Activated CD4-positive, alpha-beta memory T cell treated with anti-CD3 and anti-CD28 coated beads, Interleukin-2, amount 10 ng/mL, durations not matched to agents 7 days and 5 days (primary cell): ENCODE measurements around the gene PRLH. TPM values are rescaled to one million over a fixed set of nuclear protein-coding genes. Genes with fewer than 3 reads are reported as not detected.
A peak's percentile ranks its signal among the peaks of the same experiment; 100 is the strongest.

ENCODE experiments used
- CTCF ChIA-PET: fragments of 350-600 bp; sonication (Branson Sonifier 250); formaldehyde crosslinking; loops from one replicate; lab custom pipeline; 2021; ENCODE audit warnings: antibody characterized with exemption, inconsistent platforms; lab: Charles Lee
- POLR2A ChIA-PET: fragments of 350-600 bp; sonication (Branson Sonifier 250); formaldehyde crosslinking; loops from one replicate; lab custom pipeline; 2021; ENCODE audit warnings: antibody characterized with exemption; lab: Charles Lee
- DNase-seq: peaks from one replicate; pipeline ENCODE4 v3.0.0-alpha.2; 2020
- H3K27ac Mint-ChIP-seq: one replicate; pipeline ENCODE4 v1.8.0; 2021; ENCODE audit warnings: mild to moderate bottlenecking, mixed read lengths
- H3K27me3 Mint-ChIP-seq: one replicate; pipeline ENCODE4 v1.8.0; 2021; ENCODE audit warnings: mixed read lengths
- H3K36me3 Mint-ChIP-seq: one replicate; pipeline ENCODE4 v1.8.0; 2021; ENCODE audit warnings: low read depth, mixed read lengths
- H3K4me1 Mint-ChIP-seq: one replicate; pipeline ENCODE4 v1.8.0; 2021; ENCODE audit warnings: mixed read lengths
- H3K4me3 Mint-ChIP-seq: one replicate; pipeline ENCODE4 v1.8.0; 2021; ENCODE audit warnings: mild to moderate bottlenecking, mixed read lengths
- H3K9me3 Mint-ChIP-seq: one replicate; pipeline ENCODE4 v1.8.0; 2021; ENCODE audit warnings: mixed read lengths
- total RNA-seq, 2 experiments: library from RNA; stranded (reverse); gene quantifications; one replicate each; pipeline ENCODE4 v1.2.3, GENCODE V29; 2021

The PRLH gene
- total RNA-seq, 2 experiments from 2014 or later = not detected

DNA sequence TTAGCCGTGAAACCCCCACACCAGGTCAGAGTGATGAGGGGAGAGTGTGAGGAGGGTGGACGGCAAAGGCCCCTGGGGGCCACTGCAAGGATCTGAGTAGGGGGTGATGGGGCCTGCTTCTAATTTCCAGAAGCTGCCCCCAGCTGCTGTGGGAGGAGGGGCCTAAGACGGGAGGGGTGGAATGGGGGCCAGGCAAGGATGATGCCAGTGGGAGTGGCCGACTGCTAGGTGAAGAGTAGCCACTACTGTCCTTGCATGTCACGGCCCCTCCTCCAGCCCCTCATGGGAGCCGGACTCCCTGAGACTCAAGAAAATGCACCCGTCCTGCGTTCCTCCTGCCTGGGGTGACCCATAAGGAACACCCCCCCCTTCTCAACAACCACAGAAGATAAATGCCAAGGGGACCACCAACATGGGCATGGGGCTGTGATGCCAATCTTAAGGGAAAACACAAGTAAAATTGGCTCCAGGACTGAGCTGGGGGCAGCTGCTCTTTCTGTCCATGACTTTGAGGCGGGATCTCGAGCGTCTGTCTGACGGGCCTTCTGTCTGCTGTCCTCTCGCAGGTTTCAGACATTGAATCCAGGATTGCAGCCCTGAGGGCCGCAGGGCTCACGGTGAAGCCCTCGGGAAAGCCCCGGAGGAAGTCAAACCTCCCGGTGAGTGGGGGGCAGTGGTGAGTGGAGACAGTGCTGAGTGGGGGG lies 24.2 kb upstream of the PRLH start:
- ChIA-PET CTCF (interaction anchor here (1.3 kb wide), 1 partner anchor 29 kb away, joined by 3 read pairs; no protein-coding TSS in a partner anchor), POLR2A (no interaction called here)
- Mint-ChIP-seq H3K27me3 (no peaks in the 10 kb centered on the region), H3K4me3 (no peak overlapping the region), H3K9me3 (no peaks in the 10 kb centered on the region), H3K36me3 (no peaks in the 10 kb centered on the region), H3K27ac (no peak overlapping the region), H3K4me1 (no peaks in the 10 kb centered on the region)
- DNase-seq = no peak

DNA sequence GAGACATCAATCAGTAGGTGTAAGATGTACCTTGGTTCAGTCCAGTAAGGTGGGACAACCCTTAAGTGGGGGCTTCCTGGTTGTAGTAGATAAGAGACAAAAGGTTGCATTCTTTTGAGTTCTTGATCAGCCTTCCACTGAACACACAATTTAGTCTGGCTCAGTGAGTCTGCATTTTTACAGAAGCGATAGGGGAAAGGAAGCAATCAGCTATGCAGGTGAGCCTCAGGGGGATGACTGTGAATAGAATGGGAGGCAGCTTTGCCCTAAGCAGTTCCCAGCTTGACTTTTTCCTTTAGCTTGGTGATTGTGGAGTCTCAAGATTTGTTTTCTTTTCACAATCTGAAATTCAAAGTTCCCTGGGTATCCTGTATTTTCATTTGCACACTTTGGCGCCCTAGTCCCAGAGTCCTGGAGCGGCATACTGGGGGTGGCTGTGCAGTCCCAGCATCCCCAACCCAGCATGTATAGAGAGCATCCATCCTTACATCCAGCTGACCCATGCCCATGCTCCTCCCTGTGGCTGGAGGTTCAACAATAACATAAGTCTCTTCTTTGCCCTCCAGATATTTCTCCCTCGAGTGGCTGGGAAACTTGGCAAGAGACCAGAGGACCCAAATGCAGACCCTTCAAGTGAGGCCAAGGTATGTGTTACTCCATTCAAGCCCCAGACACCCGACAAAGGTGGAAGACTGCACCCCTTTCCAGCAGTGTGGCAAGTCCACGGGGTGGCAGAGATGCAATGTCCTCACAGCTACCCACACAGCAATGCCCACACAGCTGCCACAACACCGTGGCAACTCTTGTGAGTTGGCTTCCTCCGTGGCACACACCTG lies 20.1 kb upstream of the PRLH start:
- POLR2A ChIA-PET = no interaction called here
- no peak for DNase-seq

DNA sequence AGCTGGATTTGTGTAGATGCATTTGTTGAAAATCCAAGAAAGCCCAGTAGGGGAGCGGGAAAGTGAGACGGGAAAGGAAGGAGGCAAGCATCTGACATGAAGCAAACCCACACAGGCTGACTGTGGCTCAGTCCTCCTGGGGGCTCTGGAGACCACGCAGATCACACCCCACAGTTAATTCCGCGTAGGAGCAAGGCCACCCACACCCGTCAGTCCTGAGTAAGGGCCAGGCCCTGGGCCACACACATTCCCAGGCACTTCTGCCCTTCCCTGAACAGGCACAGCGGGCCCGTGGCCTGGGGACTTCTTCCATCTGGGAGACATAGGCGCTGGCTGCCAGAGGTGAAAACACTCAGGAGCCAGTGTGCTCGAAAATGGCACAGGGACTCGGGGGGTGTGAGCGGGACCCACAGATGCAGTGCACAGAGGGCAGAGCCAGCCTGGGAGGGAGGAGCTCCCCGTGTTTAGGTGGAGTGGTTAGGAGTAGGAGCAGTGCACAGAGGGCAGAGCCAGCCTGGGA lies 19.4 kb upstream of the PRLH start:
- Mint-ChIP-seq H3K9me3 (no peaks in the 10 kb centered on the region), H3K4me3 (no peak overlapping the region), H3K36me3 (no peaks in the 10 kb centered on the region), H3K4me1 (no peaks in the 10 kb centered on the region), H3K27ac (no peak overlapping the region), H3K27me3 (peaks cover 3% of the 10 kb centered on the region)
- ChIA-PET CTCF (interaction anchor here (1.2 kb wide), 1 partner anchor 25 kb away, joined by 4 read pairs; no protein-coding TSS in a partner anchor), POLR2A (no interaction called here)
- no peak for DNase-seq

More for the DNA sequence above, 20.1 kb upstream of the PRLH start:
- H3K4me3 Mint-ChIP-seq = no peak overlapping the region
- no peak overlapping the region for H3K27ac Mint-ChIP-seq
- CTCF ChIA-PET = interaction anchor here (1.0 to 1.2 kb wide), 2 partner anchors 26 to 33 kb away, joined by 4 to 6 read pairs; no protein-coding TSS in a partner anchor
- H3K27me3 Mint-ChIP-seq = peaks cover 3% of the 10 kb centered on the region
- H3K9me3 Mint-ChIP-seq = no peaks in the 10 kb centered on the region
- H3K4me1 Mint-ChIP-seq = no peaks in the 10 kb centered on the region
- H3K36me3 Mint-ChIP-seq = no peaks in the 10 kb centered on the region

DNA sequence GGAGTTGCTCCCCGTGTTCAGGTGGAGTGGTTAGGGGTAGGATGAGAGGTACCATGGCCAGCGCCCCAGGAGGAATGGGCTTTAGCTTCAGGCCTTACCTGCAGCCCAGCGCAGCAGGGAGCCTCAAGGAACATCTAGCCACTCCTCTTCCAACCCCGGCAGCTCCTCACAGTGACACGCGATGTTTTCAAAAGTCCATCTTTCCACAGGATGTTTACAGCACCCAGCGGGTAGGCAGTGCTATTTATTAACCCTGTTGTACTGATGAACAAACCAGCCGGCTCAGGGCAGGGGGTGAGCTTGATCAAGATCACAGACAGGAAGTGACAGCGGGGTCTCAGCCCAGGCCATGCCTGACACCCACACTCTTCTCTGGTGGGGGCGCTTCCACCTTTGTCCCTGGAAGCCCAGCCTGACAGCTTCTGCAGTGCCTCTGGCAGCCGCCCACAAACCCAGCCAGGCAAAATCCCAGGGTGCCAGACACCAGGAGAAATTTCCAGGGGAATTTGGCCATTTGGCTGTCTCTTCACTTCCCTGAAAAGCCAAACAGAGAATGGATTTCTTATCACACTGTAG lies 18.4 kb upstream of the PRLH start:
- DNase-seq = no peak
- Mint-ChIP-seq H3K27ac (no peak overlapping the region), H3K9me3 (no peaks in the 10 kb centered on the region), H3K4me1 (no peaks in the 10 kb centered on the region), H3K4me3 (no peak overlapping the region), H3K27me3 (peaks cover 6% of the 10 kb centered on the region), H3K36me3 (no peaks in the 10 kb centered on the region)
- CTCF ChIA-PET = no interaction called here
- POLR2A ChIA-PET = no interaction called here

DNA sequence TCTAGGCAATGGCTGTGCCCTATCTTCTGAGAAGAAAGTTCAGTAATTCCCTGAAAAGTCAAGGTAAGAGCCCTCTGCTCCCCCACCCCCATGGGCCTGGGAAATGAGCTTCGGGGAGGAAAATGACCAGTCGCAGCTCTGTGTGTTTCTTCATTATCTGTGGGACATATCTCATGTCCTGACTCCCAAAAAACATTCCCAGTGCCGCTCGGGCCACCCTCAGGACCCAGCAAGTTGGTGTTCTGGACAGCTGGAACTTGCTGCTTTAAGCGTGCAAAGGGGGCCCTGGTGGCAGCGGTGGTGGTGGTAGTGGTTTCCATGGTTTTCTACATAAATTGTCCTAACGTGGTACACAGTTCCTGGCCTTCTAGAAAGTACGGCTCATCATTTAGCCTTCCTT lies 17.2 kb upstream of the PRLH start:
- Mint-ChIP-seq H3K36me3 (no peaks in the 10 kb centered on the region), H3K4me3 (no peak overlapping the region), H3K9me3 (peaks cover 2% of the 10 kb centered on the region), H3K27me3 (peaks cover 11% of the 10 kb centered on the region), H3K4me1 (no peaks in the 10 kb centered on the region), H3K27ac (no peak overlapping the region)
- no peak for DNase-seq
- ChIA-PET CTCF (interaction anchor here (1.2 kb wide), 1 partner anchor 23 kb away, joined by 5 read pairs; no protein-coding TSS in a partner anchor), POLR2A (no interaction called here)

DNA sequence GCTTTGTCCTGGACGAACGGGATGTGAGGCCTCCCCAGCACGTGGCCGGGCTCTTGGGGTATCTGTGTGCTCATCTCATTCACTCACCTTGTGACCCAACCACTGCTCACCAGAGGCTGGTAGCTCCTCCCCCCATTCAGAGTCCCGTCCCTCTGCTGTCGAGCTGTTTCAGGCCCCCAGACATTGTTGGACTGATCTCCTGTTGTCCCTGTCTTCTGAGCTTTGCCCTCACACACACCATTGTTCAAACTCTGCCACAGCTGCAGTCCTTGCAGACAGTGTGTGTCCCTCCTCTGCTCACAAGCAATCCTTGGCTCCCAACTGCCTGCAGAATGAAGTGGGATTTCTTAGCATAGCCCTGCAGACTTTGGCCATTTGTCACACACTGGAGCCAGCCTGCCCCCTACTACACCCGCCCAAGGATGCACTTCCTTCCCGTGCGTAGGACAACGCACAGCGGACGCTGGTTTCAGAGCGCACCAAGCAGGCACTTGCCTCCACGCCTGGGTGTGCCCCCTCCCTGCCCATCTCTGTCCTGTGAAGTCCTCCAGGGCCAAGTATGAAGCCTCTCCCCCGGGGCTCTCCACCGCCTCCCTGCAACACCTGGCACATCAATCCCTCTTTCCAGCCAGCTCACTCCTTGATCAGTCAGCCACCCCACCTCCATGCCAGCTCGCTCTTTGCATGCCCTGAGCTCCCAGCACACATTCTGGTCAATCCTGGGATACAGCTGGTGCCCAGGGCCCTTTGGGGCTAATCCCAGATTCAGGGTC lies 16.5 kb upstream of the PRLH start:
- H3K27ac Mint-ChIP-seq = no peak overlapping the region
- ChIA-PET POLR2A (no interaction called here), CTCF (interaction anchor here (1.2 kb wide), 1 partner anchor 22 kb away, joined by 5 read pairs; no protein-coding TSS in a partner anchor)
- peaks cover 15% of the 10 kb centered on the region for H3K27me3 Mint-ChIP-seq
- no peak for DNase-seq
- H3K4me3 Mint-ChIP-seq = no peak overlapping the region
- no peaks in the 10 kb centered on the region for H3K4me1 Mint-ChIP-seq
- H3K9me3 Mint-ChIP-seq = peaks cover 4% of the 10 kb centered on the region
- no peaks in the 10 kb centered on the region for H3K36me3 Mint-ChIP-seq

DNA sequence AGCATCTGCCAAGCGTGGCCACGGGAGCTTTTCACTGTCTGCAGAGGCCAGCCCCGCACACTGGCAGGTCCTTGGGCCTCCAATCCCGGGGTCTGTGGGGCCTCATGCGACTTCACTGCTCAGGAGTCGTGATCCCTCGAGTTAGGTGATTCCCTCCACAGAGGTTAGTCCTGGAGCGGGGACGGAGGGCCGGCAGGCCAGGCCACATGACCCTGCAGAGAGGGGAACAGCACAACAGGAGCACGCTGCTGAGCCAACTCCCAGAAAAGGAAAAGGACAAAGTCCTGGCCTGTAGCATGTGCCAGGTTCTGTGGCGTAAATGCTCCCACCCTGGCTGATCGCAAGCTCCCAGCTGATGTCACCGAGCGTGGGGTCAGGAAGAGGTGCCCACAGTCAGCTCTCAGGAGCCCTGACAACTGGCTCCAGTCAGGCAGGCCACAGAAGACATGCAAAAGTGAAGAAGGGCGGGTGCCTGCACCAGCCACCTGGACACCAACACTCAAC lies 15.3 kb upstream of the PRLH start:
- H3K4me1 Mint-ChIP-seq = no peaks in the 10 kb centered on the region
- peaks cover 10% of the 10 kb centered on the region for H3K9me3 Mint-ChIP-seq
- no peak for DNase-seq
- no peak overlapping the region for H3K4me3 Mint-ChIP-seq
- H3K36me3 Mint-ChIP-seq = peaks cover 2% of the 10 kb centered on the region
- CTCF ChIA-PET = interaction anchor here (1.1 kb wide), 1 partner anchor 38 kb away, joined by 3 read pairs; no protein-coding TSS in a partner anchor
- no peak overlapping the region for H3K27ac Mint-ChIP-seq
- peaks cover 20% of the 10 kb centered on the region for H3K27me3 Mint-ChIP-seq
- POLR2A ChIA-PET = no interaction called here

DNA sequence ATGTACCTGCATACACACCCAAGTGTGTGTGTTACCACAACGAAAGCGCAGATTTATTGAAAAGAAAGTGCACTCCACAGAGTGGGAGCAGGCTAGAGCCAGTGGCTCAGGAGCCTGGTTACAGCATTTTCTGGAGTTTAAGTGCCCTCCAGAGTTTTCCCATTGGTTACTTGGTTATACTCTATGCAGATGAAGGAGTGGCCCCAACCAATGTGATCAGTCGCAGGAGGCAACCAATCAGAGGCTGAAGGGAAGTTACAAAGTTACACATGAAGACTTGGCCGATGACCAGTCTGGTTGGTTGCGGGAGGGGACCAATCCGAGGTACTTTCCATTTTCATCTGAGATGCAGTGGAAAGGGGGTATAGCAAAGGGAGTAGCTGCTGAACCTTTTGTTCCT lies 13.5 kb upstream of the PRLH start:
- Mint-ChIP-seq H3K9me3 (peaks cover 13% of the 10 kb centered on the region), H3K4me1 (peaks cover 10% of the 10 kb centered on the region), H3K27me3 (peaks cover 32% of the 10 kb centered on the region), H3K36me3 (peaks cover 7% of the 10 kb centered on the region), H3K4me3 (no peak overlapping the region), H3K27ac (no peak overlapping the region)
- no peak for DNase-seq
- ChIA-PET POLR2A (no interaction called here), CTCF (no interaction called here)

DNA sequence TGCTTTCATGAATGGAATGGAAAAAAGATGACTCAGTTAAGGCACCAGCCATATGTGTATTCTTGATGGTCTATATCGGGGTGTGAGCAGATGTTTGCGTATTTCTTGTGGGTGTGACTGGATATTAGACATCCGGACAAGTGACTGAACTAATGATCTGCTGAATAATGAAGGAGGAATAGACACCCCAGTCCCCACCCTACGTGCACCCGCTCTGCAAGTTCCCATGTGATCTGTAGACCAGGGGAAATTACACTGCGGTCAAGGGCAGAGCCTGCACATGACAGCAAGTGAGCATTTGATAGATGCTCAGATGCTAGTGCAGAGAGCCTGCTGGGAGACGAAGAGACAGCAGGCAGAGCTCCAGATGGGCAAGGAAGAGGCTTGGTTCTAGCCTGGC lies 12.4 kb upstream of the PRLH start:
- H3K4me3 Mint-ChIP-seq = no peak overlapping the region
- no peak overlapping the region for H3K27ac Mint-ChIP-seq
- H3K9me3 Mint-ChIP-seq = peaks cover 13% of the 10 kb centered on the region
- no peak for DNase-seq
- peaks cover 7% of the 10 kb centered on the region for H3K36me3 Mint-ChIP-seq
- ChIA-PET CTCF (interaction anchor here (1.0 to 2.5 kb wide), 2 partner anchors 18 to 41 kb away, joined by 4 to 12 read pairs; no protein-coding TSS in a partner anchor), POLR2A (no interaction called here)
- H3K27me3 Mint-ChIP-seq = peaks cover 34% of the 10 kb centered on the region
- H3K4me1 Mint-ChIP-seq = peaks cover 12% of the 10 kb centered on the region

DNA sequence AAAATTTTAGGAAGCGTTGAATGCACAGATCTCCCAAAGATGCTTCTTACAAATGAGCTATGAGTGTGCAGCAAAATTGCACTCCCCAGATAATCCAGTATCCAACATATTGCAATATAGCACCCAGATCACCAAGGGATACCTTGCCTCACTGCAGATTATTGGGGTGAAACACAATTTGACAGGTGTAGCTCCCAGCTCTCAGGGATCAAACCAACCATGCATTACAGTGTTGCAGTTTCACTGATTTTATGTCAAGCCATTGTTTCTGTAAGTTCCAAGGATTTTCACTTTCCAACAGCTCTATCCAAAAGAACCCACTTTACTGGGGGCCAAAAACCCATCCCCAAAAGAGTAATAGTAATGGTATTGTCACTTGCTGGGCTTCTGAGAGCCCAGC lies 10.8 kb upstream of the PRLH start:
- no peak overlapping the region for H3K27ac Mint-ChIP-seq
- peaks cover 12% of the 10 kb centered on the region for H3K4me1 Mint-ChIP-seq
- ChIA-PET POLR2A (no interaction called here), CTCF (interaction anchor here (2.5 kb wide), 1 partner anchor 43 kb away, joined by 12 read pairs; no protein-coding TSS in a partner anchor)
- H3K9me3 Mint-ChIP-seq = peaks cover 13% of the 10 kb centered on the region
- no peak for DNase-seq
- peaks cover 43% of the 10 kb centered on the region for H3K27me3 Mint-ChIP-seq
- H3K36me3 Mint-ChIP-seq = peaks cover 7% of the 10 kb centered on the region
- no peak overlapping the region for H3K4me3 Mint-ChIP-seq

DNA sequence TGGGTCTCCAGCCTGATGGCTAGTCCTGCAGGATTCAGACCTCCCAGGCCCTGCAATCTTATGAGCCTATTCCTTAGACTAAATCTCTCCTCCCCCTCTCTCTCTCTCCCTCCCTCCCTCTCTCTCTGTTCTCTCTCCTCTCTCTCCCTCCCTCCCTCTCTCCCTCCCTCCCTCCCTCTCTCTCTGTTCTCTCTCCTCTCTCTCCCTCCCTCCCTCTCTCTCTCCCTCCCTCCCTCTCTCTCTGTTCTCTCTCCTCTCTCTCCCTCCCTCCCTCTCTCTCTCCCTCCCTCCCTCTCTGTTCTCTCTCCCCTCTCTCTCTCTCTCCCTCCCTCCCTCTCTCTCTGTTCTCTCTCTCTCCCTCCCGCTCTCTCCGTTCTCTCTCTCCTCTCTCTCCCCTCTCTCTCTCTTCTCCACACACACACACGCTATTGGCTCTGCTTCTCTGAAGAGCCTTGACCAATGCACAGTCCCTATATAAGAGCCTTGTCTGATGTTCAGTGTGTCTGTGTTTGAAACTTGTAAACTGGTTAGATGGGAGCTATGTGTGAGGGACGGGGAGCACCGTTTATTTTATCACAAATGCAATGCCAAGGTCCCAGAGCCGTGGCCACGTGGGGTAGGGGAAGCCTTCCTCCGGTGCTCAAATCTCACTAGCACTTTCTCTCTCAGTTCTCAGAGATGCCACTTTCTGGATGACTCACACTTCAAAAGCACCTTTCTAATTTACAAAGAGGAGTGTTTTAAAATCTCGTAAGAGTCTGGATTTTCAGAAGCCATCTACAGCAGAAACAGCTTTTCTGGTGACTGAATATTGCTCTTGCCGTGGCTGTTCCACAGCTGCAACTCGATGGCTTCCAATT lies 9.4 kb upstream of the PRLH start:
- Mint-ChIP-seq H3K9me3 (peaks cover 13% of the 10 kb centered on the region), H3K27me3 (peaks cover 43% of the 10 kb centered on the region), H3K4me1 (peaks cover 12% of the 10 kb centered on the region), H3K4me3 (no peak overlapping the region), H3K27ac (peak overlapping the region; percentile 3), H3K36me3 (peaks cover 7% of the 10 kb centered on the region)
- DNase-seq = peak; percentile 30
- ChIA-PET CTCF (interaction anchor here (0.8 to 2.5 kb wide), 3 partner anchors 15 to 44 kb away, joined by 4 to 12 read pairs (median 6); no protein-coding TSS in a partner anchor), POLR2A (no interaction called here)
